Fibroblast of peridontal ligament (primary cell): Measurements from ENCODE around the gene KCNJ6.
"Not testable (repeated sequence)": the region's sequence is repeated elsewhere in the genome, so short reads cannot be mapped to it uniquely, and the experiment has no call there.

Experiments
- DNase-seq: peaks from one replicate; pipeline ENCODE4 v3.0.0-alpha.2; 2010; ENCODE audit errors: extremely low read depth

The KCNJ6 gene

GRCh38 chr21:37645848-37646247, 270.4 kb downstream of the KCNJ6 start:
- no peak for DNase-seq

- no peak for DNase-seq
These were observed 271.6 kb downstream of the KCNJ6 start for GRCh38 chr21:37644636-37645035.

- DNase-seq, result not testable (repeated sequence)
These were observed 272.4 kb downstream of the KCNJ6 start for GRCh38 chr21:37643862-37644261.

GRCh38 chr21:37642493-37642892, 273.8 kb downstream of the KCNJ6 start:
- DNase-seq, result no peak

GRCh38 chr21:37639756-37640155, 276.5 kb downstream of the KCNJ6 start:
- DNase-seq, result no peak

- peak; percentile 91 for DNase-seq
These were observed 280.0 kb downstream of the KCNJ6 start for GRCh38 chr21:37636152-37636860.

GRCh38 chr21:37631319-37632117, 284.7 kb downstream of the KCNJ6 start:
- DNase-seq, result no peak

GRCh38 chr21:37630872-37631271, 285.4 kb downstream of the KCNJ6 start:
- no peak for DNase-seq

- no peak for DNase-seq
These were observed 287.9 kb downstream of the KCNJ6 start for GRCh38 chr21:37628362-37628761.

GRCh38 chr21:37627561-37627960, 288.7 kb downstream of the KCNJ6 start:
- no peak for DNase-seq

- no peak for DNase-seq
These were observed 289.2 kb downstream of the KCNJ6 start for GRCh38 chr21:37627074-37627473.

GRCh38 chr21:37626320-37626719, 289.9 kb downstream of the KCNJ6 start:
- no peak for DNase-seq

GRCh38 chr21:37623689-37624088, 292.6 kb downstream of the KCNJ6 start:
- no peak for DNase-seq

- no peak for DNase-seq
These were observed 293.1 kb downstream of the KCNJ6 start for GRCh38 chr21:37623183-37623582.

- no peak for DNase-seq
These were observed 293.5 kb downstream of the KCNJ6 start for GRCh38 chr21:37622755-37623154.

- peak; percentile 55 for DNase-seq
These were observed 295.9 kb downstream of the KCNJ6 start for GRCh38 chr21:37620401-37620800.

- DNase-seq, result no peak
These were observed 296.7 kb downstream of the KCNJ6 start for GRCh38 chr21:37619464-37619974.

GRCh38 chr21:37618081-37618480, 298.2 kb downstream of the KCNJ6 start:
- DNase-seq, result no peak

GRCh38 chr21:37615962-37616361, 300.3 kb downstream of the KCNJ6 start:
- DNase-seq, result no peak

GRCh38 chr21:37614351-37614875, 301.8 kb downstream of the KCNJ6 start:
- no peak for DNase-seq

GRCh38 chr21:37607081-37607480, 309.2 kb downstream of the KCNJ6 start:
- DNase-seq, result no peak

GRCh38 chr21:37606549-37606948, 309.7 kb downstream of the KCNJ6 start:
- no peak for DNase-seq

GRCh38 chr21:37605006-37605405, 311.3 kb downstream of the KCNJ6 start:
- DNase-seq, result no peak
